Esophagus squamous epithelium (tissue), 5 donors: ENCODE measurements around the gene MACIR. TPM values are rescaled to one million over a fixed set of nuclear protein-coding genes. Genes with fewer than 3 reads are reported as not detected.

ENCODE experiments used
- DNase-seq: peaks from one replicate; lab custom pipeline; 2025; lab: John Stamatoyannopoulos, UW
- H3K27ac ChIP-seq, 4 donors: fragments of 200-600 bp; sonication (generic); one replicate each; pipeline ENCODE4 v1.5.1; 2016 to 2019; ENCODE audit warnings: mild to moderate bottlenecking in 1 of 4
- H3K27me3 ChIP-seq, 4 donors: fragments of 200-600 bp; sonication (generic); 1 replicate in 3 of 4; 2 replicates in 1 of 4; pipeline versions ENCODE4 v1.5.1 to v1.6.0; 2017 to 2021; ENCODE audit warnings: antibody characterized with exemption in 1 of 4
- H3K36me3 ChIP-seq, 3 donors: fragments of 200-600 bp; sonication (generic); one replicate each; pipeline ENCODE4 v1.5.1; 2016 to 2019
- H3K4me1 ChIP-seq, 3 donors: fragments of 200-600 bp; sonication (generic); one replicate each; pipeline ENCODE4 v1.5.1; 2017 to 2019
- H3K4me3 ChIP-seq, 4 donors: fragments of 200-600 bp; sonication (generic); 1 replicate in 3 of 4; 2 replicates in 1 of 4; pipeline ENCODE4 v1.5.1; 2016 to 2019; ENCODE audit warnings: mild to moderate bottlenecking in 2 of 4, moderate library complexity in 1 of 4
- H3K9me3 ChIP-seq, 3 donors: fragments of 200-600 bp; sonication (generic); one replicate each; pipeline ENCODE4 v1.5.1; 2016 to 2019
- POLR2A ChIP-seq, 4 donors: fragments of 450-650 bp; IDR thresholded peaks; one replicate each; pipeline ENCODE4 v1.6.1; 2017; ENCODE audit warnings: antibody characterized with exemption in 4 of 4, mild to moderate bottlenecking in 4 of 4, moderate library complexity in 3 of 4
- WGBS, 2 donors: methylation state at CpG; one replicate each; pipeline ENCODE4 v1.1.5; 2018; 5-methylcytosine and 5-hydroxymethylcytosine counted together
- intact Hi-C: fragments of 100-400 bp; cut with DNase I; formaldehyde crosslinking; loops from one replicate; pipeline ENCODE4 v1.15.0; 2022
- total RNA-seq, 4 donors: library from RNA; depleted of rRNA; stranded (reverse); fragments of >200 nt; gene quantifications; one replicate each; pipeline ENCODE4 v1.1.0, GENCODE V29; 2016
- TF ChIP-seq, protein P1 (sequence below), 6 experiments: fragments of 450-650 bp in 4 of 6; fragments of 200-600 bp in 2 of 6; sonication (generic) in 2 of 6; IDR thresholded peaks; one replicate each; pipeline ENCODE4 v1.5.1; 2016 to 2019; ENCODE audit warnings: antibody characterized with exemption in 6 of 6, mild to moderate bottlenecking in 4 of 6, moderate library complexity in 4 of 6
- donor health status: DM: yes; HTN: yes; CAD: no.

Gene MACIR
- total RNA-seq, 4 donors from 2014 or later, result 2.3 to 10.1 (median 6.2) TPM

DNA sequence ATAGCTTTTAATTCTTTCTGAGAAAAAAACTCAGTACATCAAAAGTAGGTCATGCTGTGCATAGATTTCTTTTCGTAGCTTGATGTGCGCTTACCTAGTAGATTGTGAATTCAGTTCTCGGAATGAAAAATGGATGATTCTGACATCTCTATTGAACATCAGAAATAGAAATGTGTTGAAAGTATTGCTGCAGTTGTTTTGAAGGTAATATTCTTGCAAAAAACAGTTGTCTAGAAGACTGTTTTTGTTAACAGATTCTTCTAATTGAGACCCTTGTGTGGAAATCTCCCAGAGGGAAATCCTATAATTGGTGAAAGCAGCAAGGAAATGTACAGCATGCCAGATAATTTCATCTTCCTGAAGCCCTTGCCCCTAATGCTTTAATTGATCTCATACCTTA, 54.5 kb downstream of the MACIR start:
- no peak for DNase-seq
- intact Hi-C loops, result no loop called here
- TF ChIP-seq, protein P1, sequence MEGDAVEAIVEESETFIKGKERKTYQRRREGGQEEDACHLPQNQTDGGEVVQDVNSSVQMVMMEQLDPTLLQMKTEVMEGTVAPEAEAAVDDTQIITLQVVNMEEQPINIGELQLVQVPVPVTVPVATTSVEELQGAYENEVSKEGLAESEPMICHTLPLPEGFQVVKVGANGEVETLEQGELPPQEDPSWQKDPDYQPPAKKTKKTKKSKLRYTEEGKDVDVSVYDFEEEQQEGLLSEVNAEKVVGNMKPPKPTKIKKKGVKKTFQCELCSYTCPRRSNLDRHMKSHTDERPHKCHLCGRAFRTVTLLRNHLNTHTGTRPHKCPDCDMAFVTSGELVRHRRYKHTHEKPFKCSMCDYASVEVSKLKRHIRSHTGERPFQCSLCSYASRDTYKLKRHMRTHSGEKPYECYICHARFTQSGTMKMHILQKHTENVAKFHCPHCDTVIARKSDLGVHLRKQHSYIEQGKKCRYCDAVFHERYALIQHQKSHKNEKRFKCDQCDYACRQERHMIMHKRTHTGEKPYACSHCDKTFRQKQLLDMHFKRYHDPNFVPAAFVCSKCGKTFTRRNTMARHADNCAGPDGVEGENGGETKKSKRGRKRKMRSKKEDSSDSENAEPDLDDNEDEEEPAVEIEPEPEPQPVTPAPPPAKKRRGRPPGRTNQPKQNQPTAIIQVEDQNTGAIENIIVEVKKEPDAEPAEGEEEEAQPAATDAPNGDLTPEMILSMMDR (IDR thresholded peaks at IDR 0.05), result no peak
- no peak for TF ChIP-seq POLR2A (IDR thresholded peaks at IDR 0.05)
- no peak overlapping the region for H3K27ac ChIP-seq
- no peaks in the 10 kb centered on the region for H3K36me3 ChIP-seq
- H3K9me3 ChIP-seq, result no peaks in the 10 kb centered on the region
- 81 to 86% methylated on average over 3 of the region's 3 CpGs for WGBS, 2 donors
- H3K4me3 ChIP-seq, result no peak overlapping the region
- no peaks in the 10 kb centered on the region for H3K4me1 ChIP-seq
- H3K27me3 ChIP-seq, result no peaks in the 10 kb centered on the region

DNA sequence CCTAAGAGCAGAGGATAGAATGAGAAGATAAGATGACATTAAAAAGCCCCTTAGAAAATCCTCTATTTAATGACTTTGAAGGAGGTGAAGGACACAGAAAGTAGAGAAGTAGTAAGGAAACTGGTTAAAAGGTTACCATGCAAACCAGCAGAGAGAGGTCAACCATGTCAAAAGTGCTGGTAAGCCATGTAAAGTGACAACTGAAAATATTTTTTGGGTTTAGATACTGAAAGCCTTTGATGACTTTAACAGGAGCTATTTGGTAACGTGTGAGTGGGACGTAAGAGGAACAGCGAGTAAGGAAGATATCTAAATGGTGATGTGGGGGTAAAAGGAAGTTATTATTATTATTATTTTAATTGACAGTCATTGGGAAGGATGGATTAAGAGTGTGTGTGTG, 56.9 kb downstream of the MACIR start:
- Histone ChIP-seq H3K9me3 (no peaks in the 10 kb centered on the region), H3K4me3 (no peak overlapping the region), H3K36me3 (no peaks in the 10 kb centered on the region), H3K27ac (no peak overlapping the region), H3K4me1 (no peaks in the 10 kb centered on the region), H3K27me3 (no peaks in the 10 kb centered on the region)
- WGBS, 2 donors, result 87 to 90% methylated on average over 3 of the region's 3 CpGs
- intact Hi-C loops, result no loop called here
- TF ChIP-seq, protein P1 (IDR thresholded peaks at IDR 0.05), result no peak
- TF ChIP-seq POLR2A (IDR thresholded peaks at IDR 0.05), result no peak
- DNase-seq, result no peak

DNA sequence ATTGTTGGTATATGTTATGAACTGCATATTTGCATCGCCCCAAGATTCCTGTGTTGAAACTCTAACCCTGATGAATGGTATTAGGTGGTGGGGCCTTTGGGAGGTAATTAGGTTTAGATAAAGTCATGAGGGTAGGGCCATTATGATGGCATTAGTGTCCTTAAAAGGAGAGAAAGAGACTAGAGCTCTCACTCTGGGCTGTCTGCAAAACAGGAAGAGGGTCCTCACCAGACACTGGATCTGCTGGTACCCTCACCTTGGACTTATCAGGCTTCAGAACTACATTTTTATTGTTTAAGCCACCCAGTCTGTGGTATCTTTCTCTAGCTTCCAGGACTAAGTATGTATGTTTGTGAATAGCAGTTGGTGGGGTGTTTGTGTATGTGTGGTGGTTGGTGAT, 68.9 kb downstream of the MACIR start:
- Histone ChIP-seq H3K27ac (no peak overlapping the region), H3K27me3 (no peaks in the 10 kb centered on the region), H3K36me3 (no peaks in the 10 kb centered on the region), H3K4me3 (no peak overlapping the region), H3K9me3 (no peaks in the 10 kb centered on the region), H3K4me1 (no peaks in the 10 kb centered on the region)
- TF ChIP-seq, protein P1 (IDR thresholded peaks at IDR 0.05), result no peak
- intact Hi-C loops, result no loop called here
- DNase-seq, result no peak
- 92 to 93% methylated on average over 1 of the region's 1 CpG for WGBS, 2 donors

DNA sequence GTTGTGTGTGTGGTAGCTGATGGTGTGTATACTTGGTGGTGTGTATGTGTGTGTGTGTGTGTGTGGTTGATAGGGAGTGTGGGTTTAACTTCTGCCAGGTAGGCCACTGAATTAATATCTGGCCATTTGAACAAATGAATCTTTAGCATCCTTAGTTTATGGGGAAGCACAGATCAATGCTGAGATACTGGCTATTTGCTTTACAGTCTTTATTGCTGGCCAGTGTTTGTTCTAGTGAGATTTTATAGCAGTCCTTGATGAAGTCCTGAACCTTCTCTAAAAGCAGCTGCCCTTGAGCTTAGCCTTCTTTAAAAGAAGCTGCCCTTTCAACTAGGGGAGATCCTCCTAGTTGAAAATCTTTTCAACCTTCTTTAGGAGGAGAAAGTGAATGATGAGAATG, 69.3 kb downstream of the MACIR start:
- Histone ChIP-seq H3K4me1 (no peaks in the 10 kb centered on the region), H3K27me3 (no peaks in the 10 kb centered on the region), H3K36me3 (no peaks in the 10 kb centered on the region), H3K9me3 (no peaks in the 10 kb centered on the region), H3K27ac (no peak overlapping the region), H3K4me3 (no peak overlapping the region)
- intact Hi-C loops, result no loop called here
- TF ChIP-seq, protein P1 (IDR thresholded peaks at IDR 0.05), result no peak
- no peak for DNase-seq

Other genes starting within 250 kb of the MACIR start
- gene GIN1, start 138.6 kb upstream of the MACIR start, total RNA-seq, result 1 to 10 TPM; 1.5 to 6.8 (median 3.7) TPM
- 10 to 100 TPM; 11.4 to 36.2 (median 21.8) TPM for gene PPIP5K2, start 138.5 kb upstream of the MACIR start, total RNA-seq